Cardiac septum (tissue), 1 donor: ENCODE data around the gene KLF2. TPM values are rescaled to one million over a fixed set of nuclear protein-coding genes. Genes with fewer than 3 reads are reported as not detected.
"Not testable (repeated sequence)": the region's sequence is repeated elsewhere in the genome, so short reads cannot be mapped to it uniquely, and the experiment has no call there.

Experiments
- DNase-seq: peaks from one replicate; pipeline ENCODE4 v3.0.0-alpha.2; 2020; ENCODE audit warnings: low spot score
- intact Hi-C: fragments of 100-400 bp; cut with DNase I; formaldehyde crosslinking; loops from one replicate; pipeline ENCODE4 v1.14.0; 2022
- long read RNA-seq: library from polyadenylated mRNA; unstranded; transcript quantifications from one replicate; pipeline ENCODE4 v2.0.0, GENCODE V29; 2021
- total RNA-seq: library from RNA; stranded (reverse); fragmentation: NEBNext Ultra II Directional; extraction: Animal tissue kit (Norgen Biotek cat#: 25700); gene quantifications from one replicate; pipeline ENCODE4 v1.2.1, GENCODE V29; 2021
- donor health status: DM: no; HTN: no; CAD: no.

The KLF2 gene
- 44.6 TPM for total RNA-seq
- long read RNA-seq, transcript KLF2-201 (3 exons, 2,018 nt), result major isoform, 33 of 97 reads
- long read RNA-seq, partial matches to known transcripts, result 55 of 97 reads
- long read RNA-seq, other reads (novel, unspliced or antisense), result 9 of 97 reads

- intact Hi-C loops, result loop anchor here (2.0 kb wide), 1 partner anchor 42 kb away; no protein-coding TSS in a partner anchor
- DNase-seq, result peak; percentile 98
These were observed at the start of gene KLF2 for GRCh38 chr19:16324384-16325160. Gene KLF2 (plus strand): TSS chr19:16324826. CDS start chr19:16324924, 98 bp downstream.

- intact Hi-C loops, result loop anchor here (5.0 kb wide), 1 partner anchor 33 kb away; no protein-coding TSS in a partner anchor
- DNase-seq, result no peak
These were observed 44.3 kb upstream of the KLF2 start for GRCh38 chr19:16280306-16280705.

- DNase-seq, result no peak
- intact Hi-C loops, result loop anchor here (2.0 to 5.0 kb wide), 2 partner anchors 34 to 43 kb away; partner anchors contain the start of gene KLF2
These were observed 42.9 kb upstream of the KLF2 start for GRCh38 chr19:16281743-16282142.

- intact Hi-C loops, result loop anchor here (2.0 to 5.0 kb wide), 2 partner anchors 36 to 41 kb away; partner anchors contain the start of gene KLF2
These were observed 41.2 kb upstream of the KLF2 start for GRCh38 chr19:16283210-16284061.

GRCh38 chr19:16284505-16284904 lies 40.1 kb upstream of the KLF2 start:
- no peak for DNase-seq
- intact Hi-C loops, result loop anchor here (5.0 kb wide), 1 partner anchor 37 kb away; no protein-coding TSS in a partner anchor

More at GRCh38 chr19:16283210-16284061, 41.2 kb upstream of the KLF2 start:
- DNase-seq, result peak; percentile 92

GRCh38 chr19:16285079-16285478 lies 39.5 kb upstream of the KLF2 start:
- intact Hi-C loops, DNase-seq: not testable (repeated sequence)

- no peak for DNase-seq
- intact Hi-C loops, result no loop called here
These were observed 38.7 kb upstream of the KLF2 start for GRCh38 chr19:16285769-16286498.

GRCh38 chr19:16288544-16288943 lies 36.1 kb upstream of the KLF2 start:
- no peak for DNase-seq
- intact Hi-C loops, result no loop called here

GRCh38 chr19:16289594-16289993 lies 35.0 kb upstream of the KLF2 start:
- intact Hi-C loops, result no loop called here
- DNase-seq, result no peak

- intact Hi-C loops, result no loop called here
- DNase-seq, result peak; percentile 81
These were observed 33.9 kb upstream of the KLF2 start for GRCh38 chr19:16290692-16291091.

GRCh38 chr19:16293118-16294091 lies 31.2 kb upstream of the KLF2 start:
- intact Hi-C loops, result no loop called here

GRCh38 chr19:16295057-16295456 lies 29.6 kb upstream of the KLF2 start:
- intact Hi-C loops, result no loop called here
- no peak for DNase-seq

More at GRCh38 chr19:16293118-16294091, 31.2 kb upstream of the KLF2 start:
- DNase-seq, result peak; percentile 77

GRCh38 chr19:16296713-16297112 lies 27.9 kb upstream of the KLF2 start:
- DNase-seq, result no peak
- intact Hi-C loops, result no loop called here

- intact Hi-C loops, result no loop called here
- DNase-seq, result no peak
These were observed 26.9 kb upstream of the KLF2 start for GRCh38 chr19:16297575-16298178.

GRCh38 chr19:16298334-16298733 lies 26.3 kb upstream of the KLF2 start:
- DNase-seq, result no peak

GRCh38 chr19:16301999-16302694 lies 22.5 kb upstream of the KLF2 start:
- DNase-seq, result no peak
- intact Hi-C loops, result no loop called here

More at GRCh38 chr19:16298334-16298733, 26.3 kb upstream of the KLF2 start:
- intact Hi-C loops, result no loop called here

- intact Hi-C loops, result no loop called here
- DNase-seq, result no peak
These were observed 20.9 kb upstream of the KLF2 start for GRCh38 chr19:16303755-16304154.
